ENCODE measurements around the gene DDX51.
"Not testable (repeated sequence)": the region's sequence is repeated elsewhere in the genome, so short reads cannot be mapped to it uniquely, and the experiment has no call there.

The DDX51 gene

DNA sequence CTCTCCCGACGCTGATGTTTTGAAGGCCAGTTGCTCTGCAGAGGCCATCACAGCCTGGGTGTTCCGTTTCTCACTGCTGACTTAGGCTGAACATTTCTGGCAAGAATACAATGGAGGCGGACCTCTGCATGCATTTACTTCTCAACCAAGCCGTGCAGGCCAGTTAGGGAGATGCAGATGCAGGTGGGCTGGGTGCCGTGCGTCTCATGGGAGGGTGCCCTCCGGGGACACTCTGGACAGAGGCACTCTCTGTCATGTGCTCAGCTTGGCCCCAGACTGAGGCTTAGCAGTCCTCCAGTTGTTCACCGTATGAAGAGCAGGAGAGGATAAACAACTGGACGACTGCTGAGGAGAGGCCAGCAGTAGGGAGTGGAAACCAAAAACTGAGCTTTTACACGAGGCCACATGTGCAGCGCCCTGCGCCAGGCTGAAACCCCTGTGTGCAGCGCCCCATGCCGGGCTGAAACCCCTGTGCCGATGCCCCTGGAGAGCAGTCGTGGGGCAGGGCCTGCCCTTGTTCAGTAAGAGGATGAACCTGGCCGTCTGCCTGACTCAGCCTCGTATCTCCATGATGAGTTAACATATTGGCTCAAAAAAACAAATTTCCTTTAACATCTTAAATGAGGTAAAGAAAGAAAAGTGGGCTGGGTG, 32.3 kb downstream of the DDX51 start:
- DNase-seq, result no peak

DNA sequence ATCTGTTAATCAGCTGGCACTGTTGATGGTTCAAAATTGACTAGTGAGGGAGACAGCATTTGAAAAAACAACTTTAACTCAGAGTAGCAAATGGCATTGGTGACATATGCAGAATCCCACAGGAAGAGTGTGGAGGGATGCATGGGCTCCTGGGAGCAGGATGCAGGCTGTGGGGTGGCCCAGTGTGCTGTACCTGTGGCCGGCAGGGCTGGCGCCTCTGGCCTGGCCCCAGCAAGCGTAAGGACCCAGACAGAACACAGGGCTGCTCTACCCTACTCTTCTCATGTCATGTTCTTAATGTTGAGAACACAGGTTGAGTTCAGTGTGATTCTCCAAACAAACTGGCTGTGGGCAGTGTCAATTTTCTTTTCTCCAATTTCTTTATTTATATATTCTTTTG, 33.4 kb downstream of the DDX51 start:
- DNase-seq, result no peak

DNA sequence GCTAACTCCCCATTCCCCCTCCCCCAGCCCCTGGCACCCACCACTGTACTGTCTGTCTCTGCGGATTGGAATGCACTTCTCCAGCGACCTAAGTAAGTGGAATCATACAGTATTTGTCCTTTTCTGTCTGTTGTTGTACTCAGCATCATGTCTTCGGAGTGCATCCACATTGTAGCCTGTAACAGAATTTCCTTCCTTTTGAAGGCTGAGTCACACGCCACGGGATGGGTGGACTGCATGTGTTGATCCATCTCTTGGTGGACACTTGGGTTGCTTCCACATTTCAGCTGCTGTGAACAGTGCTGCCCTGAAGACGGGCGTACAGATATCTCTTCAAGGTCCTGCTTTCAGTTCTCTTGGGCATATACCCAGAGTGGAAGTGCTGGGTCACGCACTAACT, 34.4 kb downstream of the DDX51 start:
- no peak for DNase-seq

DNA sequence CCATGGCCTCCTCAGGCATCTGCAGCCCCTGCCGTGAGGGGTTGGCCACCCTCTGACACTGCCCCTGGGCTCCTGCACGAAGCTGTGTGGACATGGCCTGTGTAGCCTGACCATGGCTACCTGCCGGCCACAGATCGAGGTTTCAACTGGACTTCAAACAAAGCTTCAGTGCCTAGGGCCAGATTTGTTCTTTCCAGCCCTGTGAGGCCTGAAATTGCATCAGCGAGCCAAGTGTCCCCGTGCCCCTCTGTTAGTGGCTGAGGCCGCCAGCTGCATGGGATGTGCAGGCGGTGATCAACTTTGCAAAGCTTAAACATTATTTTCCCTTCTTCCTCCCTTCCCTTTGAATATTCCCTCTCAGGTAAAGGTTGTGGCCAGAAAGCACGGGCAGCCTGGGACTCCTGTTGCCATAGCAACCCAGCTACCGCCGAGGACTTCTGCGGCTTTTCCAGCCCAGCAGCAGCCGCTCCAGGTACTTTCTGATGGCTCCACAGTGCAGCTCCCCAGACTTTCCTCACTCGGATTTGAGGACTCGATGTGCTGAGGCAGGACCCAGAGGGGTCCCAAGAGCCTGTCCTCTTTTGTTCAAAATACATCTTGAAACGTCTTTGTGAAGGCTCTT, 35.8 kb downstream of the DDX51 start:
- no peak for DNase-seq

DNA sequence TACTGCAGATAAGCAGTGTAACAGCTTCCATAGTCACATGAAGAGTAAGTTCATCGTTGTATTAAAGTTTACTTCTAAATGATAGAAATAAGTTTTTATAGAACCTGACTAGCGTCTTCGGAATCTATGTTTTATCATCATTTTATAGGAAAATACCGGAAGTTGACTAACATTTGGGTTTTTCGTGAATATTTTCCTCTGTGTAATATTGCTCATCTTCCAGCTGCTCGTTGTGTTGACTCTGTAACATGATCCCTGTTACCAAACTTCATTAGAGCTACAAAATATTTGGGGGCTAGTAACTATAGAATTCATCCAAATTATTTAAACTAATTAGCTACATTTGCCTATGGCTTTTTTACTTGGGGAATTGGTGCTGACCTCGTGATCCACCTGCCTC, 37.2 kb downstream of the DDX51 start:
- no peak for DNase-seq

DNA sequence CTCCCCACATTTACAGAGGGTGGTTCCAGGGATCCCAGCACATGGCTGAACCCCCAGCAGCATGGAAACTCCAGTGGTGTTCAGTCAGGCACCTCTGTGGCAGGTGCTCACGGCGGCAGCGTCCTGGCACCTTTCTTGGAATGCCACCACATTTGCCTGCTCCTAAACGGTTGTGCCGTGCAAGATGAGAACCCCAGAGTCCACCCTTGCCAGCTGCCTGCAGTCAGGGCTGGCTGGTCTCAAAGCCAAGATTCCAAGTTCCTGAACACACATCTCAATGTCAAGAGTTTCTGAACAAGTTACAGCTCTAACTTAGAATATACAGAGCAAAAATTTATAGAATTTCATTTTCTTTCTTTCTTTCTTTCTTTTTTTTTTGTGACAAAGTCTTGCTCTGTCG, 38.7 kb downstream of the DDX51 start:
- DNase-seq, result no peak

DNA sequence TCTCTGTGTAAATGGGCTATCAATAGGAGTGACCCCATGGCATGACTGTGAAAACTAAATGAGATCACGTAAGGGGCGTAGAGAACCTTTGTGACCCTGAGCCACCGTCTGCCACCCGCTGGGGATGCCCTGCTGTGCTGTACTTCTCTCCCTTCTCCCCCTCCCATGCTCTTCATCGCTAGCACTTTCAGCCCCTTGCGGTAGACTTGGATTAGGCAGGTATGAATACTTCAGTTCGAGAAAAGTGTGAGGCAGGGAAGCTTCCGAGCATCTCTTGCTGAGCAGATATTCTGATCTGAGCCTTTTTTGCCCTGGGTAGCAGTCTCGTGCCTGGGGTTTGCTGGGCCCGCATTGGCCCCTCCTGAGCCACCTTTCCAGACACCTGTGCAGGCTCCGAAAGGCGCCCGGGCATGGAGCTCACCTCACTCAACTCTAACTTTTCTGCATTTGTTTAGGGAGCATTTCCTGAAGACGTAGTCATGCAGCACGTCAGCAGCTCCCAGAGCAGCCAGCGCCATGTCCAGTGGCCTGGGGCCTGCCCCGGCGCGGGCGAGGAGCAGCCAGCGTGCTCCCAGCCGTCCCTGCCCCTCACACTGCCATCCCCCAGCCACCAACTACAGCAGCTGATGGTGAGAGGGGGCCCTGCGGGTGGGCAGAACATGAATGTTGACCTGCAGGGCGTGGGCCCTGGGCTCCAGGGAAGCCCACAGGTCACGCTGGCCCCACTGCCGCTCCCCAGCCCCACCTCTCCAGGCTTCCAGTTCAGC, 40.4 kb downstream of the DDX51 start:
- no peak for DNase-seq

DNA sequence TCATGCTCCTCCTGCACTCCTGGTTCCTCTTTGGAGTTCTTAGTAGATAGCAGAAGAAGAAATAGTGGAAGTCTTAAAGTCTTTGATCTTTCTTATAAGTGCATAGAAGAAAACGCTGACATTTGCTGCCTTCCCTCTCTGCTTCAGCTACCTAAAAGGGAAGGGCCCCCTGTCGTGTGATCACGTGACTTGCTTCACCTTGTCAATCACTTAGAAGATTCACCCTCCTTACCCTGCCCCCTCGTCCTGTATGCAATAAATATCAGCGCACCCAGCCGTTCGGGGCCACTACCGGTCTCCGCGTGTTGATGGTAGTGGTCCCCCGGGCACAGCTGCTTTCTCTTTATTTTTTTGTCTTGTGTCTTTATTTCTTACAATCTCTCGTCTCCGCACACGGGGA, 41.0 kb downstream of the DDX51 start:
- DNase-seq, result not testable (repeated sequence)

DNA sequence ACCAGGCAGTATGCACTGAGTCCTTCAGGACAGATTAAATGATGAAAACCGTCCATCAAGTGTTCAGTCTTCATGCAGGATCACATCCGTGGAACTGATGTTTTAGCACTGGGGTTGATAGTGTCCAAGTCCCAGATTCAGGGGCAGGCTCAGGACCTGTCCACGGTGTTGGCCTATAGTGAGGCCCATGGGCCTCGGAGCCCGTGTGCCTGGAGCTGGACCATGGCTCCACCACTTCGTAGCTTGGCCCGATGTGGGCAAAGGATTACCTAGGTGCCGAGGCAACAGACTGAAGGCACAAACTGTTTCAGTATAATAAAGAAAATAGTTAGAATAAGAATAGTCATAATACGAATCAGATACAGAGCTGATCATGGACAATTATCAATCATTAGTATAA, 41.8 kb downstream of the DDX51 start:
- DNase-seq, result no peak

DNA sequence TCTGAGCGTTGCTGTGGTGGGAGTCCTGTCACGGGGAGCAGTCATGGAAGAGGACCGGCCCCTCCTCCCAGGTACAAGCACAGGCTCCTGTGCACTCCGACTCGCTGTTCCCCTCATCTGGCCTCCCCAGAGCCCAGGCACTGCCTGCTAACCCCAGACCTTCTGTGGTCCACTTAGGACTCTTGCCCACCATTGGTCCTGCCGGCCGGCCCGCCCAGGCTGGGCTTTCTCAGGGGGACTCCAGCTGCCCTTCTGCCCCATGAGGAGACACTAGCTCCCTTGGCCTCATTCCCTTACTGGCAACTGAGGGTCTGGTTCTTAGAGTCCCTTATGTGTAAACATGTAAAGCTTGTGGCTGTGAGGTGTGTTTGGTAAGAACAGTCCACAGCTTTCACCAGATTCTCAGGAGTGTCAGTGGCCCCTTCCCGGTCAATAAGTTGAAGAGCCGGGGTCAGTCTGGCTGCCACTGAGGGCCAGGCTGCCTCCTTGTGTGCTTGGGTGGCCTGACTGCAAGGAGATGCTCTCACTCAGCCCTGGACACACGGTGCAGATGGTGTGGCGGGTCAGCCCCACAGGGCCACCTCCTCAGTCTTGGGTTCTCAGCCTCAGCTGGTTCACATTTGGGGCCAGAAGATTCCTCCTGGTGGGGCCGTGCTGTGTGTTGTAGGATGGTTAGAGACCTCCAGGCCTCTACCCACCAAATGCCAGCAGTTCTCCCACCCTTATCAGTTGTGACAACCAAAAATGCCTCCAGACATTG, 43.6 kb downstream of the DDX51 start:
- DNase-seq, result no peak

DNA sequence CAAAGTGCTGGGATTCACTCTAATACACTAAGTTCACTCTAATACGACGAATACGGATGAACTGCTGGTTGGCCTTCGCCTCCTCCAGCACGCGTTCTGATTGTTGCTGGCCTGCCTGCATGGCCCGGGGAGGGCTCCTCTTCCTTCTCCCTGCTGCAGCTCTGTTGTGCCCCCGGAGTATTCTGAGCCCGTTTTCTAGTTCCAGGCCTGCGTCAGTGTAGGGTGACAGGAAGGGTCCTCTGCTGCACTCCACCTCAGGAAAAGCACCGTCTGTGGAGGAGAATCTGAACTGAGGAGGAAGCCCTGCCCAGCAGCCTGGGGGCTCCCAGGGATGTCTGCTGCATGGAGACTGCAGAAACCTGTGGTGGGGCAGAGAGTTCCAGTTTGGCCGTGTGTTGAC, 44.4 kb downstream of the DDX51 start:
- no peak for DNase-seq

DNA sequence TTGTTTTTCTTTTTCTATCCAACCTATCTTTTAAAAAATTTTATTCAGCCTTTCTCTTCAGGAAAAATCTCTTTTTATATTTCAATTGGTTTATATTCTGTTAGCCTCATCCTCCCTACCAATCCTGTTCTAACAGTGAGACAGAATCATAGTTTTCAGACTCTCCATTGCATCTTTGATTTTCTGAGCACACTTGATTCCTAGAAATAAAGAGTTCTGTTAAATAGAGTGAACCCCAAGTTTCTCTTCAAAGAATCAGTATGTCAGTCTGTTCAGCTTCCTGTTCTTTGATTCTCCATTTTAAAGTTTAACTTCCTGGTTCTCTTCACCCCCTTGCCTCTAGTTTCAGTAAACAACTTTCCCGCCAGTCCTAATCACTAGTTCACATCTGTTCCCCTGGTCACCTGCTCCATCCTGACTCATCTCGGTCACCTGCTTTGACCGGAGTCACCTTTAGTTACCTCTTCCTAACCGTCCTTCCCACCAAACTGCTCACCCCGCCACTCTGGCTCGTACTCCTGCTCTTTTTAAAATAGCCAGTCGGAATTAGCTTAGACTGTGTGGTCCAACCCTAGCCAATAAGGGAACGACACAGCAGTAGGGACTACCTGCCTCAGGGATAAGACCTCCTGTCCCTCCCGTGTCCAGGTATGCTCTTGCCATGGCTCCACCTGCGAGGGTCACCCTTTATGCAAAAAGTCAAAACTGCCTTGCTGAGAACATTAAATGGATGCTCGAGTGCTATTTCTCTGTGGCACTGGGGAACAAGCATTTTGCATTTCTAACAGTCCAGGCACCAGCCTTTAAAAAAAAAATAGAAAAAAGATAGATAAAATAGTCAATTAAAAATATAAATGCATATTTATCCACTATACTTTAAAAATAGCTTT, 48.4 kb downstream of the DDX51 start:
- DNase-seq, result no peak

DNA sequence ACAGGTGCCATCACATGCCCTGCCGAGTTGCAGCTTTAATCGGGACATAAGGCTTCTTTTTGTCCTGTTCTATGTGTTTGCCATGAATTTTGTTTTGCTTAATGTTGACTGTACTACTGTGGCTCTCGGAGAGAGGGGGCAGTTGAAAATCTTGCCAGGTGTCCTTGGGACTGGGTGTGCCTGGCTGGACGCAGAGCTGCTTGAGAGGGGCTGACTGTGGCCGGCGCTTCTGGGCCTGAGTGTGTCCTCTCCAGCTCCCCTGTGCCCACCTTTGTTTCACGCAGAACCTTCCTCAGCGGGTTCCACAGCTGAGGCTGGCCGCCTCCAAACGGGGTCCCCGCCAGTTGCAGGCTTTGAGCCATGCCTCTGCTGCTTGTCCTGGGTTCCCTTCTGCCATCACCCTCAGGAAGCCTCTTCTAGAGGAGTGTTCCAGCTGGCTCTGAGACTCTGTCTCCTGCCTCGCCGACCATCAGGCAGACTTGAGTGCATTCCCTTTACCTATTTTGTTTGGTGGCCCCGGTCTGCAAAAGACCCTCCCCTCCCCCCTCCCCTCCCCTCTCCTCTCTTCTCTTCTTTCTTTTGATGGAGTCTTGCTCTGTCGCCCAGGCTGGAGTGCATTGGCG, 49.7 kb downstream of the DDX51 start:
- DNase-seq, result no peak

DNA sequence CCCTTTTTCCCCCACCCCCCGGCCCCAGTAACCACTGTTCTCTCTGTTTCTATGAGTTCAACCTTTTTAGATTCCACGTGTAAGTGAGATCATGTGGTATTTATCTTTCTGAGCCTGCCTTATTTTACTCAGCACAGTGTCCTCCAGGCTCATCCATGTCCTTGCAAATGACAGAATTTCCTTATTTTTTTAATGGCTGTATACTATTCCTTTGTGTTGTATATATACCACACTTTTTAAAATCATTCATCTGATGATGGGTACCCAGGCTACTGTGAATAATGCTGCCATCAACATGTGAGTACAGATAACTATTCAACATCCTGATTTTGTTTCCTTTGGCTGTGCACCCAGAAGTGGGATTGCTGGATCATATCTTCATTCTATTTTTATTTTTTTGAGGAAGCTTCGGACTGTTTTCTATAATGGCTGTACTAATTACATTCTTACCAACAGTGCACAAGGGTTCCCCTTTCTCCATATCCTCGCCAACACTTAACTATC, 54.7 kb downstream of the DDX51 start:
- DNase-seq, result no peak

Data from stimulated activated CD4-positive, alpha-beta T cell treated with anti-CD3 and anti-CD28 coated beads, Interleukin-4, amount 100 ng/mL, for 4 hours (primary cell).